Measurements from ENCODE around the gene GLRA1.

GLRA1 gene

GRCh38 chr5:151924564-151925301 is at the start of gene GLRA1:
TSS of gene GLRA1 (minus strand) at chr5:151924851. CDS start at chr5:151924549, 302 bp downstream.
- TF ChIP-seq POLR2A (IDR thresholded peaks at IDR 0.05; ENCODE audit: low read depth, low read length), result no peak
- no peak for FAIRE-seq
- peak; percentile 27 for DNase-seq (ENCODE audit: insufficient read length, low spot score)

- DNase-seq (ENCODE audit: insufficient read length, low spot score), result no peak
- FAIRE-seq, result no peak
- TF ChIP-seq POLR2A (IDR thresholded peaks at IDR 0.05; ENCODE audit: low read depth, low read length), result no peak
These were observed 46.2 kb upstream of the GLRA1 start for GRCh38 chr5:151970885-151971284.

GRCh38 chr5:151967865-151968264 is 43.2 kb upstream of the GLRA1 start:
- DNase-seq (ENCODE audit: insufficient read length, low spot score) (no peak), FAIRE-seq (no peak)
- TF ChIP-seq POLR2A (IDR thresholded peaks at IDR 0.05; ENCODE audit: low read depth, low read length), result no peak

GRCh38 chr5:151966046-151966445 is 41.4 kb upstream of the GLRA1 start:
- TF ChIP-seq POLR2A (IDR thresholded peaks at IDR 0.05; ENCODE audit: low read depth, low read length), result no peak
- DNase-seq (ENCODE audit: insufficient read length, low spot score) (no peak), FAIRE-seq (no peak)

GRCh38 chr5:151964471-151964870 is 39.8 kb upstream of the GLRA1 start:
- no peak for FAIRE-seq
- TF ChIP-seq POLR2A (IDR thresholded peaks at IDR 0.05; ENCODE audit: low read depth, low read length), result no peak
- DNase-seq (ENCODE audit: insufficient read length, low spot score), result no peak

GRCh38 chr5:151961557-151961956 is 36.9 kb upstream of the GLRA1 start:
- DNase-seq (ENCODE audit: insufficient read length, low spot score), result no peak
- no peak for FAIRE-seq
- no peak for TF ChIP-seq POLR2A (IDR thresholded peaks at IDR 0.05; ENCODE audit: low read depth, low read length)

- DNase-seq (ENCODE audit: insufficient read length, low spot score) (no peak), FAIRE-seq (no peak)
- TF ChIP-seq POLR2A (IDR thresholded peaks at IDR 0.05; ENCODE audit: low read depth, low read length), result no peak
These were observed 33.5 kb upstream of the GLRA1 start for GRCh38 chr5:151958111-151958510.

GRCh38 chr5:151956725-151957124 is 32.1 kb upstream of the GLRA1 start:
- FAIRE-seq (no peak), DNase-seq (ENCODE audit: insufficient read length, low spot score) (no peak)
- TF ChIP-seq POLR2A (IDR thresholded peaks at IDR 0.05; ENCODE audit: low read depth, low read length), result no peak

- TF ChIP-seq POLR2A (IDR thresholded peaks at IDR 0.05; ENCODE audit: low read depth, low read length), result no peak
- DNase-seq (ENCODE audit: insufficient read length, low spot score) (no peak), FAIRE-seq (no peak)
These were observed 29.6 kb upstream of the GLRA1 start for GRCh38 chr5:151954255-151954654.

GRCh38 chr5:151953833-151954232 is 29.2 kb upstream of the GLRA1 start:
- DNase-seq (ENCODE audit: insufficient read length, low spot score) (no peak), FAIRE-seq (no peak)
- no peak for TF ChIP-seq POLR2A (IDR thresholded peaks at IDR 0.05; ENCODE audit: low read depth, low read length)

GRCh38 chr5:151952238-151952637 is 27.6 kb upstream of the GLRA1 start:
- no peak for FAIRE-seq

GRCh38 chr5:151950706-151951105 is 26.1 kb upstream of the GLRA1 start:
- no peak for DNase-seq (ENCODE audit: insufficient read length, low spot score)
- FAIRE-seq, result no peak
- TF ChIP-seq POLR2A (IDR thresholded peaks at IDR 0.05; ENCODE audit: low read depth, low read length), result no peak

More at GRCh38 chr5:151952238-151952637, 27.6 kb upstream of the GLRA1 start:
- no peak for TF ChIP-seq POLR2A (IDR thresholded peaks at IDR 0.05; ENCODE audit: low read depth, low read length)
- DNase-seq (ENCODE audit: insufficient read length, low spot score), result no peak

- FAIRE-seq, result no peak
- DNase-seq (ENCODE audit: insufficient read length, low spot score), result no peak
- TF ChIP-seq POLR2A (IDR thresholded peaks at IDR 0.05; ENCODE audit: low read depth, low read length), result no peak
These were observed 25.2 kb upstream of the GLRA1 start for GRCh38 chr5:151949701-151950308.

GRCh38 chr5:151949113-151949512 is 24.5 kb upstream of the GLRA1 start:
- TF ChIP-seq POLR2A (IDR thresholded peaks at IDR 0.05; ENCODE audit: low read depth, low read length), result no peak
- no peak for DNase-seq (ENCODE audit: insufficient read length, low spot score)
- FAIRE-seq, result no peak
